NK-92 (cell line): ENCODE measurements around the gene BEX3.

Experiments used
- DNase-seq: peaks from one replicate; lab custom pipeline; 2025; ENCODE audit not compliant: unreplicated experiment; lab: John Stamatoyannopoulos, UW

The BEX3 gene

DNA sequence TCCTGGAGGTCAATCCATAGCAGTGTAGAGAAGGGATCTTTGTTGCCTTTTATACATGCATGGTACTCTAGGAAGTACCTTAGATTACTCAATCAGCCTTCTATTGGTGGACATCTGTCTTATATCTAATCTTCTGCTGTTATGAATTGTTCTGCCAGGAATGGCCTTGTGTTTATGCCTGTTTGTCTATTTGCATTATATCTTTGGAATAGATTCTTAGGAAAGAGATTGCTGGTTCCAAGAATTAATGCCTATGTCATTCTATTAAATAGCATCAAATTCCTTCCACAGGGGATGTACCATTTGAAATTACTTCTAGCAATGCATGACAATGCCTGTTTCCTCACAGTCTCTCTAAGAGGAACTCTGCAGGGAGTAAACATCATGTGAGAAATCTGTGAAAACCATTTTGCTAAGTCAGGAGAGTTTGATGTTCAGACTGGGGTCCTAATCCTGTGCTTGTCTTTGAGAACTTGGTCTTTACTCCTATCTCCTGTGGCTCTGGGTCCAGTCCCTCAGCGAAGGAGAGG, 42.5 kb downstream of the BEX3 start:
- DNase-seq, result no peak

DNA sequence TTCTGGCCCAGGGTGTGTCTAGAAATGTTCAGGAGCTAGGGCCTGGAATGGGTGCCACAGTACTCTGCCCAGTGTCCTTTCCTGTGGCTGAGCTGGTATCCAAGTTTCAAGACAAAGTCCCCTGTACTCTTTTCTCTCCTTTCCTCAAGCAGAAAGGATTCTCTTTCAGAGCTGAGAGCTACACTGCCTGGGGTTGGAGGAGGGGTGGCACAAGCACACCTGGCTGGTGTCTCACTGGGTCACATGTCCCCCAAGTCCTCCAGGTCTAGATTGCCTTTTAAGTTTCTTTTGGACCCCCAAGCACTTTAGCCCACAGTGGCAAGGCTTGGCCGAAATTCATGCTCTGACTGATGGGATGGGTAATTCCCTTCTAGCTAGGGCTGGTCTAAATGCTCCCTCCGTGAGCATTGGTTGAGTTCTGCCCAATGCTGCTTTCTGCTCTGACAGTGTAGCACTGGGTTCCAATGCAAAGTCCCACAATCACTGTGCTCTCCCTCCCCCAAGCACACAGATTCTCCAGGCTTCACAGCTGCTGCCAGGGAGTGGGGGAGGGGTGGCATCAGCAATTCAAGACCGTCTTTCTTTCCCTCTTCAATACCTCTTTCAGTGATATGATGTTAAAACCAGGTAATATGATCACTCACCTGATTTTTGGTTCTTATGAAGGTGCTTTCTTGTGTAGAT, 47.8 kb downstream of the BEX3 start:
- DNase-seq, result no peak
